Stimulated activated naive CD8-positive, alpha-beta T cell treated with anti-CD3 and anti-CD28 coated beads, Interleukin-15, amount 100 ng/mL, for 72 hours (primary cell): ENCODE results near the gene PCMTD2.
A peak's percentile ranks its signal among the peaks of the same experiment; 100 is the strongest.

Experiments
- ATAC-seq: fragments of 150-1000 bp; cut with Tn5 transposase; 2 replicates; pipeline ENCODE4 v1.10.0; 2021; ENCODE audit warnings: mild to moderate bottlenecking, moderate library complexity
- DNase-seq, 2 donors: peaks; one replicate each; pipeline ENCODE4 v3.0.0; 2021 to 2022
- H3K27ac Mint-ChIP-seq, 2 donors: one replicate each; pipeline ENCODE4 v1.8.0; 2022; ENCODE audit warnings: mild to moderate bottlenecking in 2 of 2, mixed read lengths in 2 of 2, moderate library complexity in 2 of 2
- H3K27me3 Mint-ChIP-seq: one replicate; pipeline ENCODE4 v1.8.0; 2022; ENCODE audit warnings: mixed read lengths
- H3K4me1 Mint-ChIP-seq: one replicate; pipeline ENCODE4 v1.8.0; 2022; ENCODE audit warnings: mild to moderate bottlenecking, mixed read lengths
- H3K4me3 Mint-ChIP-seq, 2 donors: one replicate each; pipeline ENCODE4 v1.8.0; 2022; ENCODE audit warnings: mild to moderate bottlenecking in 2 of 2, mixed read lengths in 2 of 2, moderate library complexity in 1 of 2
- H3K9me3 Mint-ChIP-seq, 2 donors: one replicate each; pipeline ENCODE4 v1.8.0; 2022; ENCODE audit warnings: mixed read lengths in 2 of 2

PCMTD2 gene

DNA sequence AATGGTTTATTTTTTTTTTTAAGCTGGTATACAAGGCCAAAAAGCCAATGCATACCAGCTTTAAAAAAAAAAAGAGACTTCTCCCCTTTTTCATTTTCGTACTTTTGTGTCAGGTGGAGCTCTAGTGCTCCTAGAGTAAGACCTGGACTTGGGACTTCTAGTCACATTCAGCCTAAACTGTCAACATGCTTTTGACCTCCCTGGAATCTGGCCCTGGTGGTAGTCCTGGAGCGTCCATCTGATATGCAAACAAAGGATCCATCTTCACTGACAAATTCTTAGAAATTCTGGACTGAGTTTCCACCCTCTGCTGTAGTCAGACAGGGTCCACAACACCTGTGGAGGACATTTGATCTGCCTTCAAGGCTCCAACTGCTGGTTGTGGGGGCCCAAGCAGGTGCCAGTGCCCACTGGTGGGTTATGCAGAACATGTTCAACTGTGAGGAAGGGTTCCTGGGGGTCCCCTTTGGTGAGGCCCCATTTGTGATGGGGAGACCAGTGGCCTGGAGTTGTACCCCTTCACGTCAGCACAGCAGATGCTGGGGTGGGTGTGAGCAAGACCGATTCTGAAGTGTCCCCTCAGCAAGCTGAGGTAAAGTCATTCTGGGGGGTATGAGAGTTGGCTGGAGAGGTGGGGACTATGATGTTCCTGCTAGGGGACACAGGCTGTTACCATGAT lies 12.6 kb upstream of the PCMTD2 start:
- Mint-ChIP-seq H3K9me3 (no peaks in the 10 kb centered on the region), H3K27me3 (peaks cover 19% of the 10 kb centered on the region), H3K4me3 (no peak overlapping the region)

DNA sequence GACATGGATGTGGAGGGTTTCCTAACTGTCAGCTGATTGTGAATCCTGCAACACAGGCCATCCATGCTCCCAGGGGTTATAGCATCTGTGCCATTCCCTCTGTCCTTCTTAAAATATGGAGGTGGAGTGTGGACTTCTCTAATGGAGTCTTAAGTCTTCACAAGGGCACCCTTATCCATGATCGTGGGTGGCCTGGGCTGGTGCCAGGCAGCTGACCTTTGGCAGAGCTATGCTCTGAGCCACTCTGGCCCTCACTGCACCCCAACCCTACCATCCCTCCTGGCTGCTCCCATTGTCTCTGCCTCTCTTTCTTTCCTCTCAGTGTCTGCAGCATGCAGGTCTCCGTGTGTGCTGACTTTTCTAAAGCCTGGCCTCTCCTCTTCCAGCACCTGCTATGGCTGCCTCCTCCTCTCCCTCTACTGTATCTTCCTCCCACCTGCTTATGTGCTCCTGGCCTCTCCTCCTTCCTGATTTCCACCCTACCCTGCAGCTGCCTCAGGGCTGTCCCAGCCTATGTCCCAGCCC lies 11.2 kb upstream of the PCMTD2 start:
- peaks cover 19% of the 10 kb centered on the region for H3K27me3 Mint-ChIP-seq
- DNase-seq (no peak), ATAC-seq (no peak)
- peaks cover 16% of the 10 kb centered on the region for H3K4me1 Mint-ChIP-seq
- H3K9me3 Mint-ChIP-seq, result no peaks in the 10 kb centered on the region
- H3K4me3 Mint-ChIP-seq, result no peak overlapping the region
- H3K27ac Mint-ChIP-seq, result no peak overlapping the region

More for the DNA sequence above, 12.6 kb upstream of the PCMTD2 start:
- ATAC-seq (no peak), DNase-seq (no peak)
- peaks cover 20% of the 10 kb centered on the region for H3K4me1 Mint-ChIP-seq
- H3K27ac Mint-ChIP-seq, result no peak overlapping the region

DNA sequence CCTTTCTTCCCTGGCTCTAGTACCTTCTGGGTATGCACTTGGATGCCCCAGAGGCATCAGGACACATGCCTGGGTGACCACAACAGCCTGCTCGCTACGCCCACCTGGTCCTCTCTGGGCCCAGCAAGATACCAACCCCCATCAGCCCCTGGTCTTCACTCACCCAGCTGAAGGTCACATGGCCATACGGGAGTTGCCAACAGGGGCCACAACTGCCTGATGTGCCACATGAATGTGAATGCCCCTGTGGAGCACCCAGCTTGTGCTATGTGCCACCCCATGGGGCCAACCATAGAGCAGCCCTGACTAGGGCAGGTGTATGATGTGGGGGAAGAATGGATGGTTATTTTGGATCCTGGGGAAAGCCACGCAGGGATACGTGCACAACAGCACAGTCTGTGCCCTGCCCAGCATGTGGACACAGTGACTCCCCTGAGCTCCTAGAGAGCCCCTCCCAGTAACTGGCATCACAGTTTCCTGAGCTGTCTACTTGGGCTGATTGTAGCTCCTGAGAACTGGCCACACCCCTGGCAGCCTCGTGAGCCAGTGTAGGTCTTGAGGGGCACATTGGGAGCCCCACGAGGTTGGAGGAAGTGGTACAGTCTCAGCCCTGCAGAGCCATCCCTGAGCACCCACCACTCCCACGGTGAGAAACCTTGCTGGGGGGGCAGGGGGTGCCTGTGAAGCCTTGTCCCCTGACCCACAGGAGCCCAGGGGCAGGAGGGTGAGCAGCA lies 10.5 kb upstream of the PCMTD2 start:
- Mint-ChIP-seq H3K27me3 (peaks cover 19% of the 10 kb centered on the region), H3K9me3 (no peaks in the 10 kb centered on the region), H3K4me1 (peaks cover 16% of the 10 kb centered on the region), H3K27ac (peak overlapping the region in 1 of 2 donors; percentile 4), H3K4me3 (no peak overlapping the region)
- ATAC-seq, result peak; percentile 20
- DNase-seq, result no peak

DNA sequence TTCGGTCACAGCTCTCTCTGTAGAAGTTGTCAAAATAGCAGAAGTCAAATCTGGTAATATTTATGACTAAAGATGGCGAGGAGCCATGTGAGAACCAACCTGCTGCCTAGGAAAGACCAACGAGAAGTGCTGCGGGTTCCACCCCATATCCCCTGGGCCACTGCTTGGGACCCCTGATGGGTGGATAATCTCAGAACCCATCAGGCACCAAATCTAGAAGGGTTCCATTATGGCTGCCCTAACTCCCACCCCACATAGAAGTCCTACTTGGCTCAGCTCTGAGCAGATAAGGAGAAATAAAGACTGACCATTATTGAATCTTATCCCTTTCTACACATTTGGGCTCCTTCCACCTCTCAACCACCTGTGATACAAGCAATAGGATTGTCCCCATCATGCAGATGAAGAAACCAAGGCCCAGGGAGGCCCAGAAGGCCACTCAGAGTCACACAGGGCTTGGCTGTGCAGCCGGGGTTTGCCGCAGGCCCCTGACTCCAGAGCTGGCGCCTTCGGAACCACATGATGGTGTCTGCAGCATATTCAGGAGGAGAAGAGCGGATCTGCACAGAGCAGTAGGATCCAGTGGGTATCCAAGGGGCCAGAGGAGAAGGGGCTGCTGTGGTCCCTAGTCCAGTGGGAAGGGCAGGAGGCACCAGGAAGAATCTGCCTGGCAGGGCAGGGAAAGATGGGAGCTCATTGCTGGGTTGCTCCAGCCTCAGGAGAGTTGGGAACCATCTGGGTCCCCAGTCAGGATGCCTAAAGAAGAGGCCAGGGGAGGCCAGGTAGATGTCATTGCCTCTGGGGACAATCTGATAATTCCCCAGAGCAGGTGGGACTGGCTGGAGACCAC lies 9.6 kb upstream of the PCMTD2 start:
- DNase-seq, result no peak
- H3K27ac Mint-ChIP-seq, result no peak overlapping the region
- H3K9me3 Mint-ChIP-seq, result no peaks in the 10 kb centered on the region
- ATAC-seq, result no peak
- H3K4me1 Mint-ChIP-seq, result peaks cover 16% of the 10 kb centered on the region
- peaks cover 19% of the 10 kb centered on the region for H3K27me3 Mint-ChIP-seq
- H3K4me3 Mint-ChIP-seq, result no peak overlapping the region

DNA sequence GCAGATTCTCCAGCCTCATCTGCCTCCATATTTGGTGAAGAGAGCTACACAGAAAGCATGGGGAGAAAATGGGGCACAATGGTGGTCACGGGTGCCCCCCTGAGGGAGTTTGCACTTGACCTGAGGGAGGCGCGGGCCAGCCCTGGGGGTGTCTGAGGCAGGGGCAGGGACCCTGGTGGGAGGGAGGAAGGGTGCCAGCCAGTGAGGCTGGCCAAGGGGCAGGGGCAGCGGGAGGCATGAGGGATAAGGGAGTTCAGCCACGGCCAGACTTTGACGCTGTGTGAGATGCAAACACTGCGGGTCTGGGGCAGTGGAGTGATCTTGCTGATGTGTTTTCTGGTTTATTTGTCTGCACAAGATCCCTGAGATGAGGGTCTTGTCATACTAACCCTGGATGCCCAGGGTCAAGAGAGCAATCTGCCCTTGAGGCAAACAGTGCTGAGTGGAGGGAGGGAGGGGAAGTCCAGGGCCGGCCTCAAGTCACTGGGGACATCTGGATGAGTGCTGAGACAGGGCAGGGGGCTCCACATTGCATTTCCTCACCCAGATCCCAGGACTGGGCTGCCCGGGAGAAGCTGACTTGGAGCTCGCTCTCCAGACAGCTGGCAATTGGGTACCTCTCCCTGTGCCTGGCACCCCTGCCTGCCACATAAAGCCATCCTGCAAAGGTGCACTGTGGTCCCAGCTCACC lies 8.8 kb upstream of the PCMTD2 start:
- ATAC-seq (no peak), DNase-seq (no peak)
- peaks cover 16% of the 10 kb centered on the region for H3K4me1 Mint-ChIP-seq
- no peak overlapping the region for H3K27ac Mint-ChIP-seq
- H3K4me3 Mint-ChIP-seq, result no peak overlapping the region
- H3K27me3 Mint-ChIP-seq, result peaks cover 19% of the 10 kb centered on the region
- no peaks in the 10 kb centered on the region for H3K9me3 Mint-ChIP-seq

DNA sequence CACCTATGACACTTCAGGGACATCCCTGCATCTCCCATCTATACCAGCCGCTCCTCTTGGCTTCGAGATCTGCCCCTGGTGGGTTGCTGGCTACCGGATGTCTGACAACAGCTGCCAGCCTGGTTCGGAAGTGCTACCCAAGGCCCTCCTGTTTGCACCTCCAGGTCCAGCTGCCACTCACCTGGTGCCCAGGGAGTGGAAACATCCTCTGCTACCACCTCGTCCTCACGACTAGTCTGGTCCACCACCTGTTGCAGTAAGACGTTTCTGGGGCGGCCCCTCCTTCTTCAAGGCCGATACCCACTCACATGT lies 8.3 kb upstream of the PCMTD2 start:
- Mint-ChIP-seq H3K27me3 (peaks cover 24% of the 10 kb centered on the region), H3K4me3 (no peak overlapping the region), H3K9me3 (no peaks in the 10 kb centered on the region), H3K27ac (no peak overlapping the region), H3K4me1 (peaks cover 16% of the 10 kb centered on the region)
- ATAC-seq, result no peak
- DNase-seq, result no peak

DNA sequence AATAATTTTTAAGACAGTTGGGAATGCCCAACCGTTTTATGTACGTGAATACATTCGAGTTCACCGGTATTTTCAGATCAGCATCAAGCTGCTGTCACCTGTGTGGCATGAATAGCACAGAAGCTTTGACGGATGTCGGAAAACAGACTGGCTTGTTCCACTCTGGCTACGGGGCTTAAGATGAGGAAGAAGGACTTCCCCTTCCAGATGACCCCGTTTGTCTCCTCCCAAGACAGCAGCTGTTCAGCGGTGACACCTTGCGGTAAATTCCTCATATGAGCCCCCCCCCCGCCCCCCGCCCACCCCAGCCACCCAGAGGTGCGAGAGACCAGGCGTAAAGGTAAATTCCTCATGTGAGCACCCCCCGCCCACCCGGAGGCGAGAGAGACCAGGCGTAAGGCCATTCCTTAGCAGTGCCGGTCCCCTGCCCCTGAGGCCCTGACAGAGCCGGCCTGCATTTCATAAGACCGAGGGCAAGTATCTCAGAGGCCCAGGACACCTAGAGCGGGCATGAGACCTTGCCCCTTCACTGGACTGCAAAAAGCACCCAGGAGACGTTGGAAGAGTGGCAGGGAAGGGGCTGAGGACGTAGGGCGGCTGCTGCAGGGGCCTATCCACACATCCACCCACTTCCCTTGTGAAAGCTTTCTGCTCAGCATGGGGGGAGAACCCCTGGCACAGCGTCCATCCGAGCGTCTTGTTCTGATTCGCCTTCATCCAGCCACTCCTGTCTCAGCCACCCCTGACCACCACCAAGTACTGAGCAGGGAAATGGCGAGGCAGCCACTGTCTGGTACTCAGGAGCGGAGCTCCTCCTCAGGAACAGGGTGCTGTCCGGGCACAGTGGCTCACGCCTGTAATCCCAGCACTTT lies 7.3 kb upstream of the PCMTD2 start:
- Mint-ChIP-seq H3K27me3 (peaks cover 34% of the 10 kb centered on the region), H3K9me3 (no peaks in the 10 kb centered on the region), H3K4me1 (peaks cover 16% of the 10 kb centered on the region), H3K4me3 (no peak overlapping the region), H3K27ac (no peak overlapping the region)
- ATAC-seq, result no peak
- DNase-seq, result no peak

DNA sequence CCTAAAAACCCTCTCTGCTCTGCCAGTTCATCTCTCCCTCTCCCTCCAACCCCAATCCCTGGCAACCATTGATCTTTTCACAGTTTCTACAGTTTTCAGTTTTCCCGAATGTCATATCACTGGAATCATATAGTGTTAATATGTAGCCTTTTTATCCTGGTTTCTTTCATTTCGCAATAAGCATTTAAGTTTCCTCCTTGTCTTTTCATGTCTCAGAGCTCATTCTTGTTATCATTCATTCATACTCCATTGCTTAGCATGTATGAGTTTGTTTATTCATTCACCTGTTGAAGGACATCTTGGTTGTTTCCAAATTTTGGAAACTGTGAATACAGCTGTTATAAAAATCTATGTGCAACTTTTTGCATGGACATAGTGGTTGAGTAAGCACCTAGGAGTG lies 5.5 kb upstream of the PCMTD2 start:
- Mint-ChIP-seq H3K9me3 (no peaks in the 10 kb centered on the region), H3K27ac (no peak overlapping the region), H3K4me3 (no peak overlapping the region), H3K27me3 (peaks cover 36% of the 10 kb centered on the region), H3K4me1 (peaks cover 22% of the 10 kb centered on the region)
- ATAC-seq (no peak), DNase-seq (no peak)

DNA sequence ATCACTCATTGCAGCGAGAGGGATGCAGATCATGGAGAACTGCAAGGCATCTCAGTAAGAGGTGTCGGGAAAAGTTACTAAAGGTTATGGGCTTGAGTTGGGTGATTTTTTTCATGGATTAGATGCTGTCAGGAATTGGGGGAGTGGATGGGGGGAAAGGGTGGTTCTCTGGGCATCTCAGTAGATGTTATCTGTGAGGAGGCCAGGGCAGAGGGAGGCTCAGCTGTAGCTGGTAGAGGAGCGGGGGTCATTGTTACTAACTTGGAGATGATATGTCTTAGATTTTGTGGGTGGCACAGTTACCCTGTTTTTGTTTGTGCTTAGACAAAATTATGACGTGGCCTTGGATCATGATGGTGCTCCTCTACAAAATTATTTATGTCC lies 2.6 kb upstream of the PCMTD2 start:
- no peaks in the 10 kb centered on the region for H3K9me3 Mint-ChIP-seq
- H3K4me3 Mint-ChIP-seq, result no peak overlapping the region
- DNase-seq (no peak), ATAC-seq (no peak)
- H3K27me3 Mint-ChIP-seq, result peaks cover 16% of the 10 kb centered on the region
- H3K27ac Mint-ChIP-seq, result no peak overlapping the region
- H3K4me1 Mint-ChIP-seq, result peaks cover 30% of the 10 kb centered on the region

DNA sequence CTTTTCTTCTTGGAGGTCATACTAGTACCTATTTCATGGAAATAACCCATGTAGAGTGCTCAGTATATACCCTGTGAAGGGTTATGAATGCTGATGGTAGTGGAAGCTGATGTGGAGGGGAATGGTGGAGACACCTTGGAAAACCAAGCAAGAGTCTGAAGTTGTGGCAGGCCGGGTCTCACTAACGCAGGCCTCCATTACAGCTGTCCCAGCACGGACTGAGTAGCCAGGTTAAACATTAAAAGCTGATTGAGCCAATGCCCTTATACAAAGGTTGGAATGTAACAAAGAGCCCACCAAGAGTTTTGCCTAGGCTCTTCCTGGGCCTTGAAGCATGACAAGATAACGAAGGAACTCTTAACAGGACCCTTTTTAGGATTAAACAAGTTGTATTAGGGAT lies 2.1 kb upstream of the PCMTD2 start:
- H3K9me3 Mint-ChIP-seq, result no peaks in the 10 kb centered on the region
- ATAC-seq (no peak), DNase-seq (no peak)
- H3K27ac Mint-ChIP-seq, result no peak overlapping the region
- no peak overlapping the region for H3K4me3 Mint-ChIP-seq
- peaks cover 34% of the 10 kb centered on the region for H3K4me1 Mint-ChIP-seq
- H3K27me3 Mint-ChIP-seq, result peaks cover 16% of the 10 kb centered on the region

DNA sequence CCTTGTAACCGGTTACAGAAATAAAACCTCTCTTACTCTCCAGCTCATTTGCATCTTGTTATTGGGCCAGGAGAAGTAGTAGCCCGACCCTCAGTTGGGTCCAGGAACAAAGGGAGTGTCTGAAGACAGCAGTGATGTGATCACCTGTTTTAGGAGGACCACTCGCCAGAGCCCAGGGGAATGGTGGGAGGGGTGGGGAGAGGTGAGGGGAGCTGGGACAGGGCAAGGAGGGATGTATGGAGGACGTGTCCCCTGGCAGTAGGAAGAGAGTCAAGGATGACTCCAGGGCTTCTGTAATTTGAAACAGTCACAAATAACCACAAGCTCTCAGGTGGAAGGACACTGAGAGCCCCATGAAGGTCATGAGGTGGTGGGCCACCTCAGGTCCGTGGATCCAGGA lies 1.4 kb upstream of the PCMTD2 start:
- H3K27me3 Mint-ChIP-seq, result peaks cover 16% of the 10 kb centered on the region
- ATAC-seq, result no peak
- peak overlapping the region; percentile 72 to 85 for H3K4me3 Mint-ChIP-seq
- peaks cover 41% of the 10 kb centered on the region for H3K4me1 Mint-ChIP-seq
- DNase-seq, result no peak
- peak overlapping the region in 1 of 2 donors; percentile 91 for H3K27ac Mint-ChIP-seq
- H3K9me3 Mint-ChIP-seq, result no peaks in the 10 kb centered on the region

DNA sequence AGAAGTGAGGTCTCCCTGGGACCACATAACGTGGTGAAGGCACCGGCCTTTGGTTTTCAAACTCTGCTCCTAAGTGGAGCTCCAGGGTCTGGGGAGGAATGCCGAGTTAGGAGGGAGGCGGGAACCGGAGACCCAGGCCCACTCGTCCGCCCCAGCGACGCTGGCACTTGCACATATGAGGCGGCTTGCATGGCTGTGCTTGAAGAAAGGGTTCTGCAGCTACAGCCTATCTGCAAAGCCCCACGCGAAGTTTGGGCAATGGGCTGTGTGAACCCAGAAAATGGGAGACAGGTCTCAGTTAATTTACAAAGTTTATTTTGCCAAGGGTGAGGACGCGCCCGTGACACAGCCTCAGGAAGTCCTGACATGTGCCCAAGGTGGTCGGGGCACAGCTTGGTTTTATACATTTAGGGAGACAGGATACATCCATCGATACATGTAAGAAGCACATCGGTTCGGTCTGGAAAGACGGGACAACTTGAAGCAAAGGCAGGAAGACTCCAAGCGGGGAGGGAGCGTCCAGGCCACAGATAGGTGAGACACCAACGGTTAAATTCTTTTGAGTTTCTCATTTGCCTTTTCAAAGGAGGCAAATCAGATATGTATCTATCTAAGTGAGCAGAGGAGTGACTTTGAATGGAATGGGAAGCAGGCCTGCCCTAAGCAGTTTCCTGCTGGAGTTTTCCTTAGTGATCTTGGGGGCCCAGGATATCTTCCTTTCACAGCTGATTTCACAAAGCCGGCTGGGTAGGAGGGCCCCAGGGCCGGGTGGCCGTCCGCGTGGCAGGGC lies 782 bp upstream of the PCMTD2 start:
- DNase-seq (no peak), ATAC-seq (no peak)
- Mint-ChIP-seq H3K4me3 (peak overlapping the region; percentile 72 to 85), H3K4me1 (peaks cover 48% of the 10 kb centered on the region), H3K27me3 (peaks cover 16% of the 10 kb centered on the region), H3K9me3 (no peaks in the 10 kb centered on the region), H3K27ac (peak overlapping the region; percentile 91 to 92)

DNA sequence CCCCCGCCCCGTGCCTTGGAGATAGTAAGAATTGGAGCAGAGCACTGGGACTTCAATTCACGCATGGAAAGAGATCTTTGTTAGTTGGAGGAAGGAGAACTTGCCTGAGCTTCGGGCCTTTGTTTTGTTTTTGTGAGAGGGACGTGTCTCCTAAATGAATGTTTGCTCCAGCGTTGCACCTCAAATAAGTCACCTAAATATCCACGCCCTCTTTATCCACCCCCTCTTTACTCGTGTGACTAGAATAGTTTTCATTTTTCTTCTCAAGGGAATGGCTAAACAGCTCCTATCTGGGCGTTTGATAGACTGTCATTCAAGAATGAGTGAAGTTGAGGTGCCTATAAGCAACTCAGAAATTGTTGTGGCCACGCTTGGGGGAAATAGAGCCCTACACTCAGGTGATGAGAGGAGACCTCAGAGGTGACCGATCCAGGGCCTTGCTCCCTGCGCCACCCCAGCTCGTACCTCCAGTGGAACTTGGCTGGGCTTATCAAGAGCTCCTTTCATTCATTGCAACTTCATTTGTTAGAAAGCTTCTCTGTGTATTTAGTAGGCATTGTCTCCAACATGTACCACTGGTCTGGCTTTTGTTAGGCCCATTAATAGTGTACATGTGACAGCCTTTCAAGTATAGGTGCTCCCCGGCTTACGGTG lies 861 bp downstream of the PCMTD2 start:
- H3K4me3 Mint-ChIP-seq, result peak overlapping the region; percentile 93 to 98
- peaks cover 64% of the 10 kb centered on the region for H3K4me1 Mint-ChIP-seq
- peak overlapping the region; percentile 96 to 98 for H3K27ac Mint-ChIP-seq
- H3K9me3 Mint-ChIP-seq, result no peaks in the 10 kb centered on the region
- peaks cover 16% of the 10 kb centered on the region for H3K27me3 Mint-ChIP-seq
- no peak for DNase-seq
- no peak for ATAC-seq
